Rectal smooth muscle tissue (tissue), 1 donor: ENCODE data around the gene TMEM132D.

Experiments
- H3K27ac ChIP-seq: one replicate; pipeline ENCODE4 v1.7.0; 2013; ENCODE audit warnings: low read depth, low read length, inconsistent platforms
- H3K27me3 ChIP-seq: one replicate; pipeline ENCODE4 v1.7.0; 2013; ENCODE audit warnings: low read length; ENCODE audit not compliant: control insufficient read depth, insufficient read depth
- H3K36me3 ChIP-seq: one replicate; pipeline ENCODE4 v1.7.0; 2013; ENCODE audit warnings: low read length; ENCODE audit not compliant: control insufficient read depth, insufficient read depth
- H3K4me1 ChIP-seq: one replicate; pipeline ENCODE4 v1.7.0; 2013; ENCODE audit warnings: low read length; ENCODE audit not compliant: control insufficient read depth, insufficient read depth
- H3K4me3 ChIP-seq: one replicate; pipeline ENCODE4 v1.7.0; 2013; ENCODE audit warnings: low read length
- H3K9ac ChIP-seq: one replicate; pipeline ENCODE4 v1.7.0; 2013; ENCODE audit warnings: low read length

The TMEM132D gene

DNA sequence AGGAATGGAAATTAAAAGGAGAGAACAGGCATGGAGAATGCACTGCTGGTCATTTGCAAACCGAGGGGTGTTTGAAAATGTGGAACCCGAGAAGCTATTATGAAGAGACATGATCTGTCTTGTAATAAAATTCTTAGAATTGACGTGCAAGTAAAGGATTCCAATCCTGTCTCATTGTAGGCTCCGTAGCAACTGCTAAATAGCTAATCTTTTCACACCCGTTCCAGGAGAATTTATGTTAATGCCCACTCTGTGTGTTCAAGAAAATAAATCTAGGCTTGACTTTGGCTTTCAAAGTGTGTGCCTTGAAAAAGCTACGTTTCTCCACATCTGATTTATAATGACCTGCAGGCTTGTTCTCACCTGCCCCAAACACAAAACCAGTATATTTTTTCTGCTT is 669.6 kb downstream of the TMEM132D start:
- Histone ChIP-seq H3K9ac (no peak overlapping the region), H3K27me3 (no peaks in the 10 kb centered on the region), H3K4me3 (no peak overlapping the region), H3K4me1 (no peaks in the 10 kb centered on the region), H3K36me3 (no peaks in the 10 kb centered on the region), H3K27ac (no peak overlapping the region)

DNA sequence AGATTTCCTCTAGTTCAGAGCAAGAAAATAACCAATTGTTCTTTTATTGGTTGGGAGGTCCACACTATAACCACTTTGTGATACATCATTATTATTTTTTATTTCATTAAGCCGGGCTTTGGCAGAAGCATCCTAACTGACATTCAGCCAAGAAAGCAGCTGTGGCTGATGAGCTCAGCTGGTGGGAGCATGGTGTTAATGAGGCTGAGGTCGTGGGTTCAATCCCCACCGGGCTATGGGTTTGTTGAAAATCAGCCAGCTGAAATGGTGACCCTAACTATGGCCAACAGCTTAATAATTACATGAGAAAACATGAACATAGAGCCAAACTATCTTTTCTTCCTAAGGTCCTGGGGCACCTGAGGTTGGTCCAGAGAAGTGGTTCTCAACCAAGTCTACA is 672.3 kb downstream of the TMEM132D start:
- H3K36me3 ChIP-seq: no peaks in the 10 kb centered on the region
- no peaks in the 10 kb centered on the region for H3K27me3 ChIP-seq
- no peak overlapping the region for H3K4me3 ChIP-seq
- no peak overlapping the region for H3K27ac ChIP-seq
- no peak overlapping the region for H3K9ac ChIP-seq
- H3K4me1 ChIP-seq: no peaks in the 10 kb centered on the region

DNA sequence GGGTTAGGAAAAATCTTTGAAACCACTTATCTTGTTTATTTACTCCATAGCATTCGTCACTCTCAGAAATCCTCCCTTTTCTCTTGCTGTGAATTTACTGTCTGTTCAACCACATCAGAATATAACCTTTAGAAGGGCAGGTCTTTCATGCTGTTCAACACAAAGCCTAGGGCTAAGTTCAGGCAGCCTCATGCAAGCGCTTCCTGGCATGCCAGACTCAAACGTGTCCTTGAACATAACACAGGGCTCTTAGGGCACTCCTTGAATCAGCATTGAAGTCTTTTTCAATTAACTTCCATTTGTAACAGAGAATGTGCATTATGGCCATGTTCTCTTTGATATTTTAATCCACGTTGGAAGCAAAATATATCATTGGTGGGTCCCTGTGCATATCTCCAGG is 672.8 kb downstream of the TMEM132D start:
- no peaks in the 10 kb centered on the region for H3K36me3 ChIP-seq
- H3K27me3 ChIP-seq: no peaks in the 10 kb centered on the region
- H3K4me3 ChIP-seq: no peak overlapping the region
- H3K9ac ChIP-seq: no peak overlapping the region
- H3K4me1 ChIP-seq: no peaks in the 10 kb centered on the region
- no peak overlapping the region for H3K27ac ChIP-seq

DNA sequence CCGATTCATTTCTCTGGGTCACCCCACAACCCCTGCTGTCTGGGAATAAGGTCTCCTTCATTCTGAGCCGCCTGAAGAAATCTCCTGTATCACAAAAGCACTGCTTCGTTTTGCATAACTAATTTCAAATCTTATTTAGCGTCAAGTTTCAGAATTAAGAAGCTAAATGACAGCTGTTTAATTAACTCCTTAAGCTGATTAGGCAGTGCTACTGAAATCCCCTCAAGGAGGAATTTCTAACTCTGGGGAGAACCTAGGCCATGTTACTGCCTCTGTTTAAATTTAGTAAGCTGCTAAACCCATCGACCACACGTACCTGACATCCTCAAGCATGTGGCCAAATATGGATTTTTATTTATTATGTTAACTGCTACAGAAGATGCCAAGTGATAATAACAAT is 677.0 kb downstream of the TMEM132D start:
- H3K4me3 ChIP-seq: no peak overlapping the region

DNA sequence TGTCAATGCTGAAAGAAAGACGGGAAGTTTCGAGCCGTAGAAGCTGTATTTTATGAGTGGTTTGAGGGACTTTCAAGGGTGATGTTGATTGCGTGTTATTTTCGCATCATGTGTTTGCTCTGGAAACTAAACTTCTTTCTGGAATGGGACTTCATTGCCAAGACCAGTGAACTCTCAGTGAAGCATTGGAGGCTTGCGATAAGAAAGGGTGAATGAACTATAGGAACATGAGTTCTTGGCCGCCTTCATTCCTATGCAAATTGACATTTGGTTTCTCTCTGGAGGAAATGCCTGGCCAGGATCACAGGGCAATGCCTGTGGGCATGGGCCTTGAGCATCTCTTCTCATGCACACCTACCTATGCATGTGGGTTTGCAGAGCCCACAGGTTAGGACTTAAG is 677.8 kb downstream of the TMEM132D start:
- no peaks in the 10 kb centered on the region for H3K36me3 ChIP-seq
- no peak overlapping the region for H3K9ac ChIP-seq
- H3K27ac ChIP-seq: no peak overlapping the region
- H3K4me3 ChIP-seq: no peak overlapping the region
- H3K4me1 ChIP-seq: no peaks in the 10 kb centered on the region
- no peaks in the 10 kb centered on the region for H3K27me3 ChIP-seq

More for the DNA sequence above, 677.0 kb downstream of the TMEM132D start:
- Histone ChIP-seq H3K4me1 (no peaks in the 10 kb centered on the region), H3K9ac (no peak overlapping the region), H3K36me3 (no peaks in the 10 kb centered on the region), H3K27ac (no peak overlapping the region), H3K27me3 (no peaks in the 10 kb centered on the region)

DNA sequence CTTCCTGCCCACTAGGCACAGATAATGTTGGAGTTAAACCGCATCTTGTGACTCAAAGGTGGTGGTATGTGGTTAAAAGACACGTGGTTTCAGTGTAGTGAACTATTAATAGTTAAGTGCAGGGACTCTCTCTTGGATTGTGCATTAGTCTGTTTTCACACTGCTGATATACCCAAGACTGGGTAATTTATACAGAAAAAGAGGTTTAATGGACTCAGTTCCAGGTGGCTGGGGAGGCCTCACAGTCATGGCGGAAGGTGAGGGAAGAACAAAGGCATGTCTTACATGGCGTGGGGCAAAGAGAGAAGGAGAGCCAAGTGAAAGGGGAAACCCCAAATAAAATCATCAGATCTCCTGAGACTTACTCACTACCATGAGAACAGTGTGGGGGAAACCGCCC is 688.3 kb downstream of the TMEM132D start:
- H3K4me1 ChIP-seq: no peaks in the 10 kb centered on the region
- H3K9ac ChIP-seq: no peak overlapping the region
- H3K36me3 ChIP-seq: no peaks in the 10 kb centered on the region
- no peak overlapping the region for H3K4me3 ChIP-seq
- H3K27ac ChIP-seq: no peak overlapping the region
- no peaks in the 10 kb centered on the region for H3K27me3 ChIP-seq

DNA sequence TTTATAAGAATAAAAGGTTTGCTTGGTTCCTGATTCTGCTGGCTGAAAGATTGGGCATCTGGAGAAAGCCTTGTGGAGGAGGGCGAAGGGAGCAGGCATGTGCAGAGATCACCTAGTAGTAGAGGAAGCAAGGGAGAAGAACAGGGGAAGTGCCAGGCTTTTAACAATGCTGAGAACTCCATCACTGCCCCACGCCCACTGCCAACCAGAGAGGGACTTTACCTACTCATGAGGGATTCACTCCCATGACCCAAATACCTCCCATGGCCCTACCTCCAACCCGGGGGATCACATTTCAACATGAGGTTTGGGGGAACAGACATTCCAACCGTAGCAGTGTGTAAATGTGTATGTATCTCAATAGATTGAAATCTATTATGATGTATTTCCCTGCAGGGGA is 690.3 kb downstream of the TMEM132D start:
- Histone ChIP-seq H3K4me1 (no peaks in the 10 kb centered on the region), H3K27ac (no peak overlapping the region), H3K4me3 (no peak overlapping the region), H3K36me3 (no peaks in the 10 kb centered on the region), H3K9ac (no peak overlapping the region), H3K27me3 (no peaks in the 10 kb centered on the region)

DNA sequence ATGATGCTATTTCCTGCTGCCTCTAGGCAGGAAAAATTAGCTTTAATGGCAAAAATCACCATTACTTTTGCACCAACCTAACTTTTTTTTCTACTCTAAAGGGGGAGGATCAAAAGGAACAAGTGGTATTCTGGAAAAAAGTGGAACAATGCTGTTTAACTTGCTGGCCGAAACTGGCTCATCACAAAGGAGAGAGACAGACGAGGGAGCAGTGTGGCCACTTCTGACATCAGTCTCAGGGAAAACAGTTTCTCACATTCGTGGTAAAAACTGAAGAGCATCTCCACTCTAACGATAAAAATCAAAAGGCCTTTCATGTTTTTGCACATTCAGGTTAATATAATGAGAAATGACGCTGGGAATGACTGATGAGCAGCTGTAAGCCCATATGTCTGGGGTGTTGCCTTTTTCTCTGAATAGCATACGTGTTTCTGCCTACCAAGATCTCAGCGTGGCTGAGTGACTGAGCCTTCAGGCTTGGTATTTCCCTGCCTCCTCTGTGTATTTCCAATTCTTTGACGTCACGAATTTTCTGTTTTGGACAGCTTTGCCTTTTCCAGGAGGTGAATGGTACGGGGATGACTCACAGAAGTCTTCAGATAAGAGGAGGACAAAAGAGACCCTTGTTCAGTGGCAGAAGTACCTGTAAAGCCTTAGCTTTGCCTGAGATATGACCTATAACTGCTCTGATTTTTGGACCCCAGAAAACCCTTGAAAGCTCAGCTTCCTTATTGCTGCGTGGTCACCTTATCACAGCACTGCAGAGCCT is 691.8 kb downstream of the TMEM132D start:
- H3K27me3 ChIP-seq: no peaks in the 10 kb centered on the region
- no peak overlapping the region for H3K9ac ChIP-seq
- no peaks in the 10 kb centered on the region for H3K4me1 ChIP-seq
- H3K36me3 ChIP-seq: no peaks in the 10 kb centered on the region
- H3K4me3 ChIP-seq: no peak overlapping the region
- no peak overlapping the region for H3K27ac ChIP-seq

DNA sequence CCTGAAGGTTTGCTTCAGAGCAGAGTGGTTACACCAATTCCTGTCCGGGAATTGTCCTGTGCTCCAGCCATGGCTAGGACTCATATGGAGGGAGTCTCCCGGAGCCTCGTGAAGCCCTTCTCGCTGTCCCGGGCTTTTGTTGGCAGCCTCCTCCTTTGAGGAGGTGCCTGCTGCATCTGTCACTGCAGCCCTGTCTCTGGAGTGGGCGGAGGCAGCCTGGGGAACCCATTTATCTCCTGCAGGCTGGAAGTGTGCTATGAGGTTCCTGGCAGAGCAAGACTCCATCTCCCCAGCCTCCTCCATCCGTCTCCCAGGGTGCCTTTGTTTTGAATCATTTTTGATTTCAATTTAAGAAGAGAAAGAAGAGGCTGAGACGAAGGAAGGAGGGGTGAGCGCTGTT is 695.3 kb downstream of the TMEM132D start:
- H3K9ac ChIP-seq: no peak overlapping the region
- H3K4me3 ChIP-seq: no peak overlapping the region
- H3K36me3 ChIP-seq: no peaks in the 10 kb centered on the region
- no peaks in the 10 kb centered on the region for H3K27me3 ChIP-seq
- H3K4me1 ChIP-seq: no peaks in the 10 kb centered on the region
- H3K27ac ChIP-seq: no peak overlapping the region

DNA sequence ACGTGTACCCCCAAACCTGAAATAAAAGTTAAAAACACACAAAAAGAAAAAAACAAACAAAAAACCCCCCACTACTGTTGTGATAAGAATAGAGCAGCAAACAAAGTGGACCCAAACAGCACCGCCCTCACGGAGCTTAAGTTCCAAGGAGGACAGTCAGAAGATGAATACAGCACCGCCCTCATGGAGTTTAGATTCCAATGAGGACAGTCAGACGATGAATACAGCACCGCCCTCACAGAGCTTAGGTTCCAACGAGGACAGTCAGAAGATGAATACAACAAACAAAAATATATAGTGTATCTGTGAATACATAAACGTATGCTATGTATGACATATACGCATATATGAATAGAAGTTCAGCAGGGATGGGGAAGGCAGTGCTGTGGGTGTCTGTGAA is 696.7 kb downstream of the TMEM132D start:
- Histone ChIP-seq H3K27ac (no peak overlapping the region), H3K9ac (no peak overlapping the region), H3K36me3 (no peaks in the 10 kb centered on the region), H3K4me3 (no peak overlapping the region), H3K27me3 (no peaks in the 10 kb centered on the region), H3K4me1 (no peaks in the 10 kb centered on the region)

DNA sequence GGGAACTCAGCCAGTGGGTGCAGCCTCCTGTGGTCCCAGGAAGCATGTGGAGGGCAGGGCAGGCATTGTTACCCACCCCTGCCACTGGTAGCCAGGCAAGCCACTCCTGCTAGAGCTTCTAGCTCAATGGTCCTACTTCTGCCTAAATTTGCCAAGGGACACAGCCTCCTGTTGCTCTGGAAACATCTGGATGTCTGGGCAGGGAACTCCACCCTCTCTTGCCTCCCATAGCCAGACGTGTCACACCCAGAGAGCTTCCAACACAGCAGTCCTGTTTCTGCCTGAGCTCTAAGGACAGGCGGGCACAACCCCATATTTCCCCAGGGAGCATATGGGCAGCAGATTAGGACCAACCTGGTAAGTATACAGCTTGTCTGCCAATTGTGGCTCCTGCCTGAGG is 700.4 kb downstream of the TMEM132D start:
- Histone ChIP-seq H3K4me3 (no peak overlapping the region), H3K4me1 (no peaks in the 10 kb centered on the region), H3K27me3 (no peaks in the 10 kb centered on the region), H3K36me3 (no peaks in the 10 kb centered on the region), H3K27ac (no peak overlapping the region), H3K9ac (no peak overlapping the region)

DNA sequence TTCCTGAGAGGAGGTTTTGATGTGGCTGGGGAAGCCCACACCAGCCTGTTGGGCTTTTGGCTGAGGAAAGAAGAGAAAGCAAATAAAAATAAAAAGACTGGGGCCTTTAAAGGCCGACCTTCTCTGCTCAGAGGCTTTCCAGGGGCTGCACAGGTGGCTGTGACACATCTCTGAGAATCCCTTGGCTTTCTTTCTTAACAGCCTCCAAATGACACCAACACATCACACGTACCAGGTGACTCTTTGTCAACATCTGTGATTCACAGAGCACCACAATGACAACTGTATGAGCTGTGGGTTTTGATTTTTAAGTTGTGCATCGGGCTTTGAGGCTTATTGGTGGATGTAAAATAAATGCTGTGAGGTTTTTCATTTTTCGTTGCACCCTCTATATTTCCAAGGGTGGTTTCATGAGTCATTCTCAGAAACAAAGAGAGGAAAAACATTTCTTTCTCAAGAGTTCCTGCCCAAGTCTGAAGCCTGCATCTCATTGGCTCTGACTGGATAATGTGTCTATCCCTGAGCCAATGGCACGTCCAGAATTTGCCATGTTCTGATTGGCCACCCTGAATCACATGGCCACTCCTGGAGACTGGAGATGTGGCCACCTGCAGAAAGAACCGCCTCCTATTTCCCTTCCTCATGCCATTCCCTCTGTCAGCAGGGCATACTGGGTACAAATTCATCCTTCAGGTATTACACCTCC is 701.6 kb downstream of the TMEM132D start:
- Histone ChIP-seq H3K36me3 (no peaks in the 10 kb centered on the region), H3K9ac (no peak overlapping the region), H3K27me3 (no peaks in the 10 kb centered on the region), H3K4me3 (no peak overlapping the region), H3K4me1 (no peaks in the 10 kb centered on the region), H3K27ac (no peak overlapping the region)

DNA sequence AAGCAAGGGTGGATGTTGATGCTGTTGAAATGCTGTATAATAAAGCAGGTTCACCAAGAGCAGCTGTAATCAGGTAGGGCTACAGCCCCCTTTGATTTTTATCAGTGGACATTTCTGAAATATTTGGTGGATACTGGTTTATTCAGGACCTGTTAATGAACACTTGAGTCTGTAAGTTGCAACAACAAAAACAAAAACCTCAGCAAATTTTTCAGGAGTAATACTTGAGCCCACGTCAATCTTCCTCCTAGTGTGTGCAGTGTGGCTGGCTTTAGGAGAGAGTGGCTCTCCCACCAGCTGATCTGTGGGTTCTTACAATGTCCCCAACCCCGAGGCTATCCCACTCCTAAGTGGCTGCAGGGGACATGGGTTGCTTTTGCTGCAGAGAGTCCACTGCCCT is 702.8 kb downstream of the TMEM132D start:
- H3K27me3 ChIP-seq: no peaks in the 10 kb centered on the region
- H3K27ac ChIP-seq: no peak overlapping the region
- no peaks in the 10 kb centered on the region for H3K4me1 ChIP-seq
- no peak overlapping the region for H3K9ac ChIP-seq
- no peaks in the 10 kb centered on the region for H3K36me3 ChIP-seq
- H3K4me3 ChIP-seq: no peak overlapping the region
